Measurements from ENCODE around the gene GRIA4. TPM values are rescaled to one million over a fixed set of nuclear protein-coding genes. Genes with fewer than 3 reads are reported as not detected.

The GRIA4 gene
- total and polyA plus RNA-seq, 2 donors (not counting 1 experiment from before 2014, with no cell fraction given), result 0.15 to 0.50 TPM

DNA sequence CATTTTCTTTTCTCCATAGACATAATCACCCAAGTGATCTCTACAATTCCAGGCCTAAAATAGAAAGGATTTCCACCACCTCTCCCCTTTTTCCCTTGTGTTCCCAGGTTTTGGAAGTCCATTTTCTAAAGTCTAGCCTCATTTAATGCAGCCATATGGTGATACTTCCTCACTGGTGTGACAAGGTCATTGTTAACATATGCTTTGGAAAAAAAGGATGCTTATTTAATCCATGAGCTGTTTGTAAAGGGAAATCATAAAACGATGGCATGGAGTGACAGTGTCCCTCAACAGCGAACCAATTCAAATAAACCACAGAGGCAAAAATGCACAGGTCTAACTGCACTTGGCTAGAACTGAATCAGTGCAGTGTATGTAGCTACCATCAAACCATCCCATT is 26.6 kb downstream of the GRIA4 start:
- Histone ChIP-seq H2AFZ (ENCODE audit: low read length) (no peak overlapping the region), H3K36me3 (ENCODE audit: control insufficient read depth, insufficient read depth, low read length) (no peaks in the 10 kb centered on the region), H3K4me3 (replicated peaks in 1 of 4; ENCODE audit: control extremely low read depth in 1 of 4, insufficient read depth in 1 of 4, low read depth in 3 of 4, low read length in 4 of 4) (no peak overlapping the region), H3K4me1 (ENCODE audit: control insufficient read depth, extremely low read depth, insufficient read depth, low read length) (no peaks in the 10 kb centered on the region), H3K27me3 (ENCODE audit: control insufficient read depth, insufficient read depth, low read length) (no peaks in the 10 kb centered on the region), H3K27ac (ENCODE audit: insufficient read depth, low read length) (no peak overlapping the region), H3K9me3 (ENCODE audit: control insufficient read depth, insufficient read depth, low read depth, low read length) (no peaks in the 10 kb centered on the region), H3K9ac (ENCODE audit: insufficient read depth, low read length) (no peak overlapping the region), H4K20me1 (ENCODE audit: control insufficient read depth, extremely low read depth, insufficient read depth, low read length) (no peaks in the 10 kb centered on the region), H3K4me2 (ENCODE audit: extremely low read depth, insufficient read depth, low read length) (no peak overlapping the region), H3K79me2 (ENCODE audit: control insufficient read depth, insufficient read depth, low read length) (no peaks in the 10 kb centered on the region)
- TF ChIP-seq, protein P1, sequence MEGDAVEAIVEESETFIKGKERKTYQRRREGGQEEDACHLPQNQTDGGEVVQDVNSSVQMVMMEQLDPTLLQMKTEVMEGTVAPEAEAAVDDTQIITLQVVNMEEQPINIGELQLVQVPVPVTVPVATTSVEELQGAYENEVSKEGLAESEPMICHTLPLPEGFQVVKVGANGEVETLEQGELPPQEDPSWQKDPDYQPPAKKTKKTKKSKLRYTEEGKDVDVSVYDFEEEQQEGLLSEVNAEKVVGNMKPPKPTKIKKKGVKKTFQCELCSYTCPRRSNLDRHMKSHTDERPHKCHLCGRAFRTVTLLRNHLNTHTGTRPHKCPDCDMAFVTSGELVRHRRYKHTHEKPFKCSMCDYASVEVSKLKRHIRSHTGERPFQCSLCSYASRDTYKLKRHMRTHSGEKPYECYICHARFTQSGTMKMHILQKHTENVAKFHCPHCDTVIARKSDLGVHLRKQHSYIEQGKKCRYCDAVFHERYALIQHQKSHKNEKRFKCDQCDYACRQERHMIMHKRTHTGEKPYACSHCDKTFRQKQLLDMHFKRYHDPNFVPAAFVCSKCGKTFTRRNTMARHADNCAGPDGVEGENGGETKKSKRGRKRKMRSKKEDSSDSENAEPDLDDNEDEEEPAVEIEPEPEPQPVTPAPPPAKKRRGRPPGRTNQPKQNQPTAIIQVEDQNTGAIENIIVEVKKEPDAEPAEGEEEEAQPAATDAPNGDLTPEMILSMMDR (conservative IDR thresholded peaks at IDR 0.05 in 1 of 2, IDR thresholded peaks at IDR 0.05 in 1 of 2; ENCODE audit: low read depth in 1 of 2, low read length in 2 of 2), result no peak
- TF ChIP-seq EZH2 (IDR thresholded peaks at IDR 0.05; ENCODE audit: low read length, missing control alignments), result no peak
- DNase-seq (ENCODE audit: low read depth in 2 of 2), result no peak

DNA sequence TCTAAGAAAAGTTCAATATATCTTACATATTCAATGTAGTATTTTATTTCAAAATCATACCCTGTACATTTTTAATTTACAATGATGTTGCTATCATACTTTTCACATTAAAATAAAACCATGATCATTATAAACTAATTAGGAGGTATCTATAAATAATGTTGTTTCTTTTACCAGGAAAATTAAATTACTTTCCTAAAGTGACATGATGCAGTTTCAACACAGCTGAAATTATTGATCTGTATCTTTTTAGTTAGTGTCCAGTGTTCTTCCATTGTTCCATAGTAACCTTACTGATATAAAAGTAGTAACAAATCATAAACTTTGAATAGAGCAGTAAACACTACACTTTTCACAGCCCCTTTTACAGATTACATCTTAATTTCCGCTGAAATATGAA is 29.7 kb downstream of the GRIA4 start:
- no peak overlapping the region for H2AFZ ChIP-seq (ENCODE audit: low read length)
- no peaks in the 10 kb centered on the region for H3K36me3 ChIP-seq (ENCODE audit: control insufficient read depth, insufficient read depth, low read length)
- no peak overlapping the region for H3K9ac ChIP-seq (ENCODE audit: insufficient read depth, low read length)
- H3K4me2 ChIP-seq (ENCODE audit: extremely low read depth, insufficient read depth, low read length), result no peak overlapping the region
- H3K9me3 ChIP-seq (ENCODE audit: control insufficient read depth, insufficient read depth, low read depth, low read length), result no peaks in the 10 kb centered on the region
- no peaks in the 10 kb centered on the region for H4K20me1 ChIP-seq (ENCODE audit: control insufficient read depth, extremely low read depth, insufficient read depth, low read length)
- H3K27me3 ChIP-seq (ENCODE audit: control insufficient read depth, insufficient read depth, low read length), result no peaks in the 10 kb centered on the region
- H3K4me1 ChIP-seq (ENCODE audit: control insufficient read depth, extremely low read depth, insufficient read depth, low read length), result no peaks in the 10 kb centered on the region
- TF ChIP-seq, protein P1 (conservative IDR thresholded peaks at IDR 0.05 in 1 of 2, IDR thresholded peaks at IDR 0.05 in 1 of 2; ENCODE audit: low read depth in 1 of 2, low read length in 2 of 2), result no peak
- no peak for TF ChIP-seq EZH2 (IDR thresholded peaks at IDR 0.05; ENCODE audit: low read length, missing control alignments)
- H3K27ac ChIP-seq (ENCODE audit: insufficient read depth, low read length), result no peak overlapping the region
- no peak for DNase-seq (ENCODE audit: low read depth in 2 of 2)
- no peak overlapping the region for H3K4me3 ChIP-seq (replicated peaks in 1 of 4; ENCODE audit: control extremely low read depth in 1 of 4, insufficient read depth in 1 of 4, low read depth in 3 of 4, low read length in 4 of 4)
- H3K79me2 ChIP-seq (ENCODE audit: control insufficient read depth, insufficient read depth, low read length), result no peaks in the 10 kb centered on the region

DNA sequence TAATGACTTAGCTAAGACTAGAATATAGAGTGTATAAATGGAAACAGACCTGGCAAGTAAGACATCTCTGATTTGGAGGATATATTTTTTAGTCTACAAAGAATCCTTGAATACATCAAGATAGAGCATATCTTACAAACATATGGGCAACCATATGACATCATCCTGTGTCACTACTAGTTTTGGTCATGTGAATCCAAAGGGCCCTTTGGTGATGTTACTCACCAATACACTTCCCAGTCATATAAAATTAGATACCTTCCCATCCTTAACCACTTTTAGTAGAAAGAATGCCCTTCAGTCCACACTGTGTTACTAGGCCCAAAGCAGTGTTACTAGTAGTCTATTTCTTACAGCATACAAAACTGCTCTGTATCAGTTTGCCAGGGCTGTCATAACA is 31.6 kb downstream of the GRIA4 start:
- H3K36me3 ChIP-seq (ENCODE audit: control insufficient read depth, insufficient read depth, low read length), result no peaks in the 10 kb centered on the region
- H4K20me1 ChIP-seq (ENCODE audit: control insufficient read depth, extremely low read depth, insufficient read depth, low read length), result no peaks in the 10 kb centered on the region
- no peak overlapping the region for H3K4me2 ChIP-seq (ENCODE audit: extremely low read depth, insufficient read depth, low read length)
- DNase-seq (ENCODE audit: low read depth in 2 of 2), result no peak
- TF ChIP-seq EZH2 (IDR thresholded peaks at IDR 0.05; ENCODE audit: low read length, missing control alignments), result no peak
- TF ChIP-seq, protein P1 (conservative IDR thresholded peaks at IDR 0.05 in 1 of 2, IDR thresholded peaks at IDR 0.05 in 1 of 2; ENCODE audit: low read depth in 1 of 2, low read length in 2 of 2), result no peak
- no peaks in the 10 kb centered on the region for H3K4me1 ChIP-seq (ENCODE audit: control insufficient read depth, extremely low read depth, insufficient read depth, low read length)
- no peaks in the 10 kb centered on the region for H3K27me3 ChIP-seq (ENCODE audit: control insufficient read depth, insufficient read depth, low read length)
- H3K27ac ChIP-seq (ENCODE audit: insufficient read depth, low read length), result no peak overlapping the region
- H2AFZ ChIP-seq (ENCODE audit: low read length), result no peak overlapping the region
- H3K79me2 ChIP-seq (ENCODE audit: control insufficient read depth, insufficient read depth, low read length), result no peaks in the 10 kb centered on the region
- no peak overlapping the region for H3K4me3 ChIP-seq (replicated peaks in 1 of 4; ENCODE audit: control extremely low read depth in 1 of 4, insufficient read depth in 1 of 4, low read depth in 3 of 4, low read length in 4 of 4)
- no peak overlapping the region for H3K9ac ChIP-seq (ENCODE audit: insufficient read depth, low read length)
- H3K9me3 ChIP-seq (ENCODE audit: control insufficient read depth, insufficient read depth, low read depth, low read length), result no peaks in the 10 kb centered on the region

All from fibroblast of lung (primary cell).